ENCODE data around the gene RBM20.
"Not testable (repeated sequence)": the region's sequence is repeated elsewhere in the genome, so short reads cannot be mapped to it uniquely, and the experiment has no call there.

The RBM20 gene

DNA sequence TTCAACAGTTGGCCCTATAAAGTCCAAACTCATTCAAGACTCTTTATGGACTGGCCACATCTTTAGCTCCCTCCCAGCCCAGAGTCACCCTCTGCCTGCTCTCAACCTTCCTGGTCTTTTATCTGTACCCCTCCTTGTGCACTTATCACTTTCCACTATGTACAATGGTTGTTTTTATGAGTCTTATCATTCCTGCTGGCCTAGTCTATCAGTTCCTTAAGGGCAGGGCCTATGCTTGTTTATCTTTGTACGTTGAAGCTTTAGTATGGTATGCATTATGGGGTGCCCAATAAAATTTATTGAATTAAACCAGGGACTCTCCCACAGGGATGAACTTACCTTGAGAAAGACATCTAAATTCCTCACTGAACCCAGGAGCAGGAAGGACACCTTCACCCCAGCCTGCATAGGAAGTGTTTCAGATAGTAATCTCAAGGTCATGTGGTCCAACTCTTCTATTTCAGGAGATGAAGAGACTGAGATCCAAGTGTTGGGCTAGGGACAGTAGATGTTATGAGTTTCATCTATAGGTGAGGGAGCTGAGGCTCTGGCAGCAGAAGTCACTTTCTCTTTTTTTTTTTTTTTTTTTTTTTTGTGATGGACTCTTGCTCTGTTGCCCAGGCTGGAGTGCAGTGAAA is 214.3 kb downstream of the RBM20 start:
- peak; percentile 62 for DNase-seq (ENCODE audit: low read depth)

DNA sequence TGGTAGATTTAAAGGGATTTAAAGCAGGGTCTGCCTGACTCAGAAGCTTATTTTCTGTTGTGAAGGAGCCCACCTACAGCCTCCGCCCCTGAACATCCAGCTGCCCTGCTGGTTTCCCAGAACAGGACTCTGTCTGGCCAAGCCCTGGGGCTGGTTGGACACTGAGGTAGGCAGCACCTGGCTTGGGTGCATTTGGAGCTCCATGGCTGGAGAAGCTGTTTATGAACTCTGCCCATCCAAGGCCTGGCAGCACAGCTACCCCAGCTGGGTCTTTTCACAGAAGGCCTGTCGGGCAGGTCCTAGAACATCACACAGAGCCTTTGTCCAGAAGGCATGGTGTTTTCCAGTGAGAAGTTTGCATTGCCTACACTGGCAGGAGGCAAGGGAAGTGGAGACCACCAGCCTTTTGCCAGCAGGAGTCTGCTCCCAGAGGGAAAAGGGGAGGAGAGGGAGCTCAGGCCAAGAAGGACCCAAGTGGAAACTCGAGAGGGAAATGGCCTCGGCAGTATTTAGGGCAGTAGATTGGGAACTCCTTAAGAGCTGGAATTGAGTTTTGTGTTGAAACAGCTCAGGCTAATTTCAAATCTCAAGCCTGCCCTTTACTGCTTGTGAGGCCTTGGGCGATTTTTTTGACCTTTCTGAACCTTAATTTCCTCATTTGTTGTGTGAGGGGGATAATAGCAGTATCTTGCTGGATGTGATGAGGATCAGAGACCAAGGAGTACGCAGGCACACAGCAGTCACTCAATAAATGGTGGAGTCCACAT is 215.3 kb downstream of the RBM20 start:
- no peak for DNase-seq (ENCODE audit: low read depth)

DNA sequence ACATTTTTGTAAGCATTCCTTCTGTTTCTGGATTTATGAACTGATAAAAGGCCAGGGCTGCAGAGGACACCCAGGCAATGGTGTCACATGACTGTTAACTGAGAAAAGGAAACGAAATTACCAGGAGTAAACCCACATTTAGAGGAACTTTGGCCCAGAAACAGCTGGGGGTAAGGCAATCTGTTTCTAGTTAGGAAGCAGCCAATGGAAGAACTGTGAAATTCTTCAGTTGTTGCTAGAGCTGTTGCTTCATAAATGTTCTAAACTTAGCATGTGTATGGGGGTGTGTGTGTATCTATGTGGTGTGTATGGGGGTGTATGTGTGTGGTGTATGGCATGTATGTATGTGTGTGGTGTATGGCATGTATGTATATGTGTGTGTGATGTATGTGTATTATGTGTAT is 215.8 kb downstream of the RBM20 start:
- DNase-seq (ENCODE audit: low read depth): no peak

DNA sequence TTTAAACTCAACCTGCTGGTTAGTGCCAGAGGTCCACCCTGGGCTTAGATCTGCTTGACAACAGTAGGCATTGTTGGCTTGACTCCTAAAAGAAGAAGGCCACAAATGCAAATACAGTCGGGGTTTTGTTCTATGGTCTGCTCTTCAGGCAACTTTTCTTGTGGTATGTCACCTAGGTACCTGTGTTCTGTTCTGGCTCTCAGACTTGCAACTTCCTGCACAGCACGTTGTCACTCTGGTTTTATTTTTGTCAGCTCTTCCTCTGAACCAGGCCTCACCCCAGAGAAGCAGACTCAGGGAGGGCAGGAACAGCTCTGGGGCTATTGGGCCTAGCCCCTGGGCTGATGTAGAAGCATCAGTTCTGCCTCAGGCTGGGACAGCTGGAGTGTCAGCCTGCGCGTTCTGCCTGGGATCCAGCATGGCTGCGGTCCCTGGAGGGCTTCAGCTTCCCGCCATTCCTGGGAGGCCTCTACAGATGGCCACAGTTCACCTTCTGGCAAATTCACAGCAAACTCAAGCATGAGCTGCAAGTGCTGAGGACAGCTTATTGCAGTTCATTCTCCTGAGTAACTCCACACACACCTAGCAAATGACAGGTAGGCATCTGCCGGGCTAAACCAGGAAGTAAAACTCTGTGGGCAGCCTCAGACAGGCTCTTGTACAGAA is 216.6 kb downstream of the RBM20 start:
- no peak for DNase-seq (ENCODE audit: low read depth)

DNA sequence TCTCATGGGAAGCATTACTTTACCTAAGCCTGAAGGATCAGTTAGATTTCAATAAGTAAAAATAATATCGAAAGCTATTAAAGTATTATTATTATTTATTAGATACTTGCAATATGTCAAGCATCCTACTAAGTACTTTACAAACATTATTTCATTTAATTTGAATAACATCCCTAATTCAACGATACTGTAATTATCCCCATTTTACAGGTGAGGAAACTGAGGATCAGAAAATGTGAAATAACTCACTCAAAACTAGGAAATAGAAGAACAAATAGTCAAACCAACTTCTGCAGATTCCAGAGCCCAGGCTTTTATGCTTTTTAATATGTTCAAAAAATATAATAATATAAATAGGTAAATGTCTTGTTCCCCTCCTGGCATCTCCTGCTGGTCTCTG is 217.3 kb downstream of the RBM20 start:
- DNase-seq (ENCODE audit: low read depth): no peak

DNA sequence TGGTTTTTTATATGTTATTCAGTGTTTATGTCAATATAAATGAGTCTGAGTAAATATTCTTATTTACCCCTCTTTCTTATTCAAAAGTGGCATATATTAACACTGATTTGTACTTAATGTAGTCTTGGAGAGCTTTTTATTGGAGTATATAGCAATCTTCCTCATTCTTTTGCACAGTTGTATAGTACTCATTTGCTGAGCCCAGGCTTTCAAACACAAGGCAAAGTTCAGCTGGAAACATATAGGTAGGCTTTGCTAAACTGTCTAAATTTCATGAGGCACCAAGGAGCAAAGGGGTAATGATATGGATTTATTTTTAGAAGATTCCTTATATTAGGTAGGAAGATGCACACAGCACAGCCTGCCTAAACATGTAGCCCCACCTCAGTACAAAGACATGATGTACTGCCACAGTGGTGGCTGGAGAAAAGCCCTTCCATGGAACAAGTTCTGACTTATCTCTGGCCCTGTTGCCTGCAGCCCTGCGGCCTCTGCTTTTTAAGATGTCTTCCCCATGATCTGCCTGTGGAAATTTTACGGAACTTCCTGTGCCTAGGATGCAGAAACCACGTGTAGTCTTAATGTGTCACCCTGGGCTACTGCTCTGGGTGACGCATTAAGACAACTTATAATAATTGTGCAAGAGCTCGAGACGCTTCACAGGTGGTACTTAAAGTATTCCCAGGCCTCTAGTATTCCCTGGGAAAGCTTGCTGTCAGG is 218.0 kb downstream of the RBM20 start:
- DNase-seq (ENCODE audit: low read depth): no peak

DNA sequence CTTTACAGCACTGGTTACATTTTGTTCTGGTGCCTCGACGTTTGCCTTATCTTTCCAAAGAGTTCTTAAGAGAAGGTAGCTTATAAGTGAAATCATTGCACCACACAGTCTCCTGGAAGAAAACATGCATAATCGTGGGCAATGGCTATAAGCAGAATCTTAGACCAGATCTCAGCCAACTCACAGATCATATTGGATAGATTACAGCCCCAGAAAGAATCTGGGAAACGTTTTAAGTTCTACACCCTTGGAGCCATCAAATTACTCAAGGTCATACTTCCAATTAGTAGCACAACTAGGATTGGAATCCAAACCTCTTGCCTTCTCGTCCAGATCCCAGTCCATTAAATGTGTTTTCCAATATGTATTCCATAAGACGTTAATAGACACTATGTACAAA is 218.8 kb downstream of the RBM20 start:
- DNase-seq (ENCODE audit: low read depth): no peak

DNA sequence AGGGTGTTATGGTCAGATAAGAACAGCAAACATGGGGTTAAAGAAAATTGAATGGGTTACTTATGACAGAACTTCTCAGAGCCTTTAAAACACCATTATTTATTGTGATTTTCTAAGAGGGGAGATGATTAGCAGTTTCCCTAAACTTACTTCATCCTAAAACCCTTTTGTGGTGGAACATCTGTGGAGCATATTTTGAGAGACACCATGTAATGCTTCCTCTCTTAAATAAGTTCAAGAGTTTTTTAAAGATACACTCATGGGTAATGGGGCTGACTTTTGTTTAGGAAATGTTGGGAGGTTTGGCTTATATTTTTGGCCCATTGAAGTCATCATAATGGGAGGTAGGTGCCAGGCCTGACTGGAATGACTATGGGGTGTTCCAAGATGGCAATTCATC is 219.2 kb downstream of the RBM20 start:
- no peak for DNase-seq (ENCODE audit: low read depth)

DNA sequence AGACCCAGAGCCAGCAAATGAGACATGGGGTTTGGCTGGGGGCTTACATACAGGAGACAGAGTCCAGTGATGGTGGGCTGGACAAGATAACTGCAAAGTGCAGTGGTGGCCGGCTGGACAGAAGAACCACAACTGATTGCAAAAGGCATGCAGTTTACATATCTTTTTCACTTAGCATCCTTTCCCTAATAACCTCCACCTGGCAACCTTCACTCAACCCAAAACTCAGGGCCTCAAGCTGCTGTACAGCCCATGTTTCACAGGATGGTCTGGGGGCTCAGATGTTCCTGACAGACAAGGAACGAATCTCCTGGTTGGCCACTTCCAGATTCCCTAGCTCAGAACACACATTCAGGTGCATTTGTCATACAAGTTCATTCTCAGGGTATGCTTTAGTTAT is 219.8 kb downstream of the RBM20 start:
- no peak for DNase-seq (ENCODE audit: low read depth)

DNA sequence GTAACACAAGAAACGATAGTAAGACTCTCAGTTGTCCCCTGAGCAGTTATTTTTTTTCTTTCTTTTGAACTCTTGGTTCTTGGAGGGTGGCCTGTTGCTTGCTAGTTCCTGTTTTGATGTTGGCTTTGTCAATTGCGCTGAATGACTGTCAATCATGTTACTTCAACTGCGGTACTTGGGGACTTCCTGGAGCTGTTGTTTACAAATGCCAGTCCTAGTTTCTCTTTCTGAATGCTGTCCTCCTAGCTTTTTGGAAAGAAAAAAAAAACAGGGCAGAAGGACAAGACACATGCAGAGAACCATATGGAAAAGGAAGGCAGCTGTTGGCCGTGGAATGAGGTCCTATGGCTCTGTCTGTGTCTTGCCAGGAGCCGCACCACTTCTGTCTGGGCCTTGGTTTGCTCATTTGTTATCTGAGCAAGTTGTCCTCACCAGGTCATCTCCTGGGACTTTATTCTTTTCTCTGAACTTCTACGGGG is 220.6 kb downstream of the RBM20 start:
- DNase-seq (ENCODE audit: low read depth): no peak

DNA sequence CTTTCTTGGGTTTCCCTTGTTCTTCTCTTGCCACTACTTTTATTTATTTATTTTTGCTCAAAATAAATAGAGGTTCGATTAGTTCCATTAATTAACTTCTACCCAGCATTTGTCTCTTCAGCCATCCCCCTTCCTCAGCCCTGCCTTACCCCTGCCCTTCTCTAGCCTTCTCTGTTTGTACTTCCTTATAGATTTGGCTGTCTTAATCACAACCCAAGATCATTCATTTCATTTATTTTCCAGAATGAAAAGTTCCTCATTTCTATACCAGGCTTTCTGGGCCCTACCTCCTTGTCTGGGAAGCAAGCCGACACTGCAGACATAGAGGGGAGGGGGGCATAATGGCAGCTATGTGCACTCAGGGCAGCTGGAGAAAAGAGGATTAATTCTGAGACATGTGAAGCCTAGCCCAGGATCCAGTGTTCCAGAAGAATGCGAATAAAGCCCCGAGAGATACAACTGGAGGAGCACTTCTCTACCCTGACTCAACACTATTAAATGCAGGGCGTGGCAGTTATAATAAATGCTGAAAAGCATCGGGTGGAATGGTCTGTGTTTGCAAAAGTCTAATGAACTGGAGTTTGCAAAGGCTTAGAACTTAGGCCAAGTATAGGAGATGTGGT is 221.2 kb downstream of the RBM20 start:
- DNase-seq (ENCODE audit: low read depth): no peak

DNA sequence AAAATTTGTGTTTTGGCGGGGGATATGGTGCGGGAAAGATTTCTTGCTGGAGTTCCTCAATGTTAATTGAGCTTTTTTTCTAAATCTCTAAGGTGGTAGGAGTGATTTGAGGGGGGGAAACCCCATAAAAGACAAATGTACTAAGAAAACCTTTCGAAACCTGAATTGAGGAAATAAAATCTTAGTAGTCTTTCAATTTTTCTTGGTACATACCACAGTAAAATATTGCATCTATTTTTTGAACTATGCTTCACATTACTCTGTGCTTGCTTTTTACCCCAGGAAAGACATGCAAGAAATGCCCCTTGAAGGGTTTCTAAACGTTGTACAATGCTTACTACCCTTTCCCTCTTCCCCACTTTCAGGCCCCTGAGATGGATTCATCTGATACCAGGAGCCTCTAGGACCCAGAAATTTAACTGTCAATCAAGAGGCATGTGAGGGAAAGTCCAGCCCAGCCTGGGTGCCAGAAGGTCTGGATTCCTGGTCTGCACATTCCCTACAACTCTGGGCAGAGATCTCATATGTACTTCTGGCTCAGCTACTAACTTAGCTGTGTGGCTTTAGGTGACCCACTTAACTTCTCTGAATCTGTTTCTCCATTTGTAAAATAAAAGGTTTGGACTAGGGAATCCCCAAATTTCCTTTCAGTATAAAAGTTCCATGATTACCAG is 221.8 kb downstream of the RBM20 start:
- DNase-seq (ENCODE audit: low read depth): no peak

DNA sequence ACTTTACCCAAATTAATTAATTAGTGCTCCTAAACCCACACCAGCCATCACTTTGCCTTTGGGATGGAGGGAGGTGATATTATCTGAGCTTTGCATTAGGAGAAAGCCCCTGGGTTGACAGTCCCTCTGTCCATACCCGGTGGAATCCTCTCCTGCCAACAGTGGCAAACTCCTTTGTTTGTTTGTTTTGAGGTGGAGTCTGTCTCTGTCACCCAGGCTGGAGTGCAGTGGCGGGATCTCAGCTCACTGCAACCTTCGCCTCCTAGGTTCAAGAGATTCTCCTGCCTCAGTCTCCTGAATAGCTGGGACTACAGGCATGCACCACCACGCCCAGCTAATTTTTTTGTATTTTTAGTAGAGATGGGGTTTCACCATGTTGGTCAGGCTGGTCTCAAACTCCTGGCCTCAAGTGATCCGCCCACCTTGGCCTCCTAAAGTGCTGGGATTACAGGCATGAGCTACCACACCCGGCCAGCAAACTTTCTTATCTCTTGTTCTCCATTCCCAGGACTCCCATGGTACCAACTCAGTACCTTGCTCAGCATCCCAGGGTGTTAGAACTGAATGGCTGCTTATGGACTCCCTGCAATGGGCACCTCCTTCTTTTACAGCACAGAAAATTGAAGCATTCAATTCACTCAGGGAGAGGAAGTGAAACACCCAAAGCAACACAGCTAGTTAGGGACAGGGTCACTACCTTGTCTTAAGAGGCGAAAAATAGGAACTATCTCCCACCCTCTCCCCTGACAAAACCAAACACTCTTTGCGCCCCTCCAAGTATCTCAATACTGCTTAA is 223.1 kb downstream of the RBM20 start:
- not testable (repeated sequence) for DNase-seq (ENCODE audit: low read depth)

DNA sequence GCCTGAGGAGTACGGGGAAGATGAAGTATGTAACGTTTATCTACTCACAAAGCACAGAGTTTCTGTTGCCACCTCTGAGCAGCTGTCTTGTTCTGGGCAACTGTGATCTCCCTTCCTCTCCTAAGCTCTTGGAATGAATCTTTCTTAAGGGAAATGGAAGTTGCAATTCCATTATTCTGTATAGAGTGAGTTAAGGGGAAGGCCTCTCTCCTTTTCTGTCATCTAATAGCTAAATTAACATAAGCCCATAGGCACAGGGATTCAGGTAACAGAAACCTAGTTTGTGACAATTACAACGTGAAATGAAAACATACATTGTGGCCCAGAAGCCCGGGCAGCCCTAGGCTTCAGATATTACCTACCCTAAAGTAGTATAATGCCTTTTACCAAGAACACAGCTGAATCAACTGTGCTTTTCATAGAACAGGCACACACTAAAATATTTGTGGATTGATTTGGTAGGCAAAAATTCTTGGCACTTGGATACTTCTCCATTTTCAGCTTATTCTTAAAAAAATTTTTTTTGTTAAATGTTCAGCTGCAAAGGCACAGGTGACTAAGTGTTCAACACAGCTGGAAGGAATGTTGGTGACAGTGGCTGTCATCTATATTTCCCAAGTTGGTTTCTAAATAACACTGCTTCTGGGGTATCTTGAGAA is 223.8 kb downstream of the RBM20 start:
- no peak for DNase-seq (ENCODE audit: low read depth)

DNA sequence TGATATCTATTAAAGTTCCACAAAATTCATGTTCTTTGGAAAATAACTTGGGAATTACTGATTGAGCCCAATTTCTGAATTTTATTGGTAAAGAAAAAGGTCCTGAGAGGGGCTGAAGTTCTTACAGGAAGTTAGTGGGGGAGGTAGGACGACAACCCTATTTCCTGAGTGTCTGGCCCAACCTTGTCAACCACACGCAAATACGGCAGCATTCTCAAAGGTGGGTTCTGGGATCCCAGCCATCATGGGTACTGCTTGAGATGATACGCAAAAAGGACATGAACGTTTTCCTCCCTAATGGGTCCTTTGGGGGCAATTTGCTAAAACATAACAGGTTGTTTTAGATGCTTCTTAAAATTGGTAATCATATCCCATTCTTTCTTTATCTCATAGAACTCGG is 224.8 kb downstream of the RBM20 start:
- DNase-seq (ENCODE audit: low read depth): no peak

DNA sequence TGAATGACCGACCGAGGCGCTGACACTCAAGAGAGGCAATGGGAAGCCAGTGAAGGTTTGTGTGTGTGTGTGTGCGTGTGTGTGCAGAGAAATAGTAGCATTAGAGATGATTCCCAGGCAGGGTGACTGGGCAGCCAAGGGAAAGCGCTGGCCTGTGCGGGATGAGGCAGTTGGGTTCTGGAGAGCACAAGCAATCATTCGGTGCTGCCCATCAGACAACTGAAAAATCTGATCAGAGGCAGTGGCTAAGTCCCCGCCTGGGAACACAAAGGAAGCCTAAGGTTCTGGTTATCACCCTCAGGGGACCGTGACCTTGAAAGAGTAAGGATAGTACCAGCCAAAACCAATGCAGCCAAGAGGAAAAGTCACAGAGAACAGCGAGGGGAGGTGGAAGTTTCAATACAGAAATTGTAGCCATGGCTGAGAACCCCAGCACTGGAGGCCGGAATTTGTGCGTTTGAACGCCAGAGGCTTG is 226.7 kb downstream of the RBM20 start:
- DNase-seq (ENCODE audit: low read depth): no peak

DNA sequence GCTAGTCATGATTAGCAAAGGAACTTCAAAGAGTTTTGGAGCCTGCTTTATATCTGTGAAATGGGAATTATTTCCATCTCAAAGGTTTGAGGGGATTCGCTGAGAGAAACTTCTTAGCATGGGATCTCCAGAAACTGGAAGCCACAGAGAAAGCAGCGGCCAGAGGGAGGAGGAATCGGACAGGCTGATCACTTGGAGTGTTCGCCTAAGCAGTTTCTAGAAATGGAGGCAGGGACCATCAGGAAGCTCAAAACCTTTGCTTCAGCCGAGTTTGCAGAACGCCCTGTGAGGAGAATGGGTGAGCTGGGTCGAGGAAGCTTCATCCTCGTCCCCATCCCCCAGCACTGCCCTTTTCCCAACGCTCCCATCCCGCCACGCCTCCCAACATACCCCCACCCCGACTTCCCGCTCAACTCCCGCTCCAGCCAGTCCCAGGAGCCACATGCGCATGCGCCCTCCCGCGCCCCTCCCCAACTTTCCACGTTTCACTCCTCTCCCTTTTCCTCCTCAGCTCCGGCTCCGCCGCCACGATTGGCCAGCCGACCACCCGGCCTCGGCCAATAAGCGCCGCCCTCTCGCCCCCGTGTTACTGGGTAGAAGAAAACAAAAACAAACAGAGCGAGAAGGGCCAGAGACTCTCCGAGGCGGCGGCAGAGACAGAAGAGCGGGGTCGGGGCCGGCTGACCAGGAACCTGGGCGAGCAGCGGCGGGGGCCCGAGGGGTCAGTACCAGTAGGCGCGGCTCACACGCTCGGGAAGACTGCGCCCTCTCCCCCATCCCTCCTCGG is 227.4 kb downstream of the RBM20 start, which contains the start of gene PDCD4:
Gene PDCD4 (plus strand): TSS at position 631 of the 787 bp plus-strand sequence. CDS start 4,100 bp downstream, outside the sequence.
- peak; percentile 90 for DNase-seq (ENCODE audit: low read depth)

DNA sequence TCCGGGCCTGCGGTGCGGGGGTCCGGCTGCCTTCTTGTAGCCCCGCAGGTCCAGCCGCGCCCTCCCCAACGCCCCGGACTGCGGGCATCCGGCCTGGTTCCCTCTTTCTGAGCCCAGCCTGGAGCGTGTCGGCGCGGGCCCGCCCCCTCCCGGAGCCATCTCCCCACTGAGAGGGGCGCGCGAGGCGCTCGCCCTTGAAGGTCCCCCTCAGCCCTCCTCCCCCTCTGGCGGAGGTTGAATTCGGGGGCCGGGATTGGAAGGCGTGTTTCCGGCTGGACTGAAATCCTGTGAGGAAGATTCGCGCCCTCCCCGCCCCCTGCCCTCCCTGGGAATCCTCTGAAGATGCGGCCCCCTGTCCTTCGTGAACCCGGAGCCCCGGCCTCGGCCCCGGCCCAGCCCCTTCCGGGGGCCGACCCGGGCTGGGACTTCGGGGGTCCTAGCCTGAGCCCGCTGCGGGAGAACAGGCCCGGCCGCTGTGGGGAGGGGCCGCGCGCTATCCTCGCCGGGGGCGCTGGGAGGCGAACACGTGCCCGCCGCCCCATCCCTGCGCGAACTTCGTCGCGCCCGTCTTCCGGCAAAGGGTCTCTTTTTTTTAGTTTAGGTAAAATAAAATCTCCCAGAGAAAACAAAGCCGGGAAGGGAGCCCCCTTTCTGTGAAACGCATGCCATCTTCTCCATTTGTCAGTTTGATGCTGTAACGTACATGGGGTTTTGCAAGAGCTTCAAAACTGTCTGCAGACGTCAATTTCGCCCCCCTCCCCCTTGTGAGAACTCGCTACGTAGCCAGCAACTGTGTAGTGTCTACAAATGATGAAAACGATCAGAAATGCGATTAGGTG is 228.2 kb downstream of the RBM20 start:
- DNase-seq (ENCODE audit: low read depth): peak; percentile 62
